Uterus (tissue), 2 donors: ENCODE measurements around the gene STK11.

Experiments used
- CTCF ChIP-seq, 4 experiments: fragments of 200-600 bp in 2 of 4; fragments of 450-650 bp in 2 of 4; sonication (generic) in 2 of 4; IDR thresholded peaks; one replicate each; pipeline ENCODE4 v1.5.1; 2016 to 2019; ENCODE audit warnings: antibody characterized with exemption in 4 of 4, mild to moderate bottlenecking in 2 of 4, moderate library complexity in 1 of 4
- POLR2A ChIP-seq, 2 donors: fragments of 450-650 bp; IDR thresholded peaks; one replicate each; pipeline ENCODE4 v1.6.1; 2016; ENCODE audit warnings: antibody characterized with exemption in 2 of 2, mild to moderate bottlenecking in 1 of 2, moderate library complexity in 1 of 2

DNA sequence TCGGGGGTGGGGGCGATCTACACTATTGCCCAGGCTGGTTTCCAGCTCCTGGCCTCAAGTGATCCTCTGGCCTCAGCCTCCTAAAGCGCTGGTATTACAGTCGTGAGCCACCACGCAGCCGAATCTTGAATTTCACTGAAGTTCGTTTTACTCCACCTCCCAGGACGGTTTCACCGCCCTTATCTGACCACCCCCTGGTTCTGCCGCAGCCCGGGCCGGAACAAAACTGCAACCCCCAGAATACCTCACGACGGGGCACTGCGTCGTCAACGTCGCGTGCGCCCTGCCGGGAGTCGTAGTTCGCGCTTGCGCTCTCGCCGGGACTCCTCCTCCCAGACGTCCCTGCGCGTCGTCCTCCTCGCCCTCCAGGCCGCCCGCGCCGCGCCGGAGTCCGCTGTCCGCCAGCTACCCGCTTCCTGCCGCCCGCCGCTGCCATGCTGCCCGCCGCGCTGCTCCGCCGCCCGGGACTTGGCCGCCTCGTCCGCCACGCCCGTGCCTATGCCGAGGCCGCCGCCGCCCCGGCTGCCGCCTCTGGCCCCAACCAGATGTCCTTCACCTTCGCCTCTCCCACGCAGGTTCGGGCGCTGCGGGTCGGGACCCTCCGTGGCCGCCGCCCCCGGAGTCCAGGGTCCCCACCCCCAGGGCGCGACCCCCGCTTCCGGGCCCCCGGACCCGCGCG lies 36.0 kb downstream of the STK11 start, which contains the start of gene ATP5F1D:
- TF ChIP-seq POLR2A (IDR thresholded peaks at IDR 0.05), result peak; percentile 75 to 87
- TF ChIP-seq CTCF (IDR thresholded peaks at IDR 0.05), result peak in 2 of 4 experiments; percentile 20 to 39
